HCT116 (cell line): ENCODE results near the gene TMEM239. TPM values are rescaled to one million over a fixed set of nuclear protein-coding genes. Genes with fewer than 3 reads are reported as not detected.

Experiments
- ATAC-seq: fragments of 200-7000 bp; cut with Tn5 transposase; 2 replicates; pipeline ENCODE4 v1.9.1; 2020; ENCODE audit warnings: mild to moderate bottlenecking, moderate library complexity
- BruUV-seq: library from RNA; stranded (reverse); fragments of 400-500 nt; replicated peaks from 2 replicates; lab custom pipeline; 2021; lab: Mats Ljungman, UMichigan
- CTCF ChIA-PET: fragments of 300-600 bp; sonication (Branson Sonifier 250); formaldehyde crosslinking; loops from one replicate; lab custom pipeline; 2021; ENCODE audit warnings: antibody characterized with exemption; lab: Charles Lee
- POLR2A ChIA-PET: fragments of 300-600, 350-600 bp; sonication (Branson Sonifier 250); formaldehyde crosslinking; loops from one replicate; lab custom pipeline; 2021; ENCODE audit warnings: antibody characterized with exemption; lab: Charles Lee
- RAD21 ChIA-PET, 2 experiments: fragments of 300-600 bp; sonication (Branson Sonifier 250); formaldehyde crosslinking; loops; one replicate each; lab custom pipeline; 2023; ENCODE audit warnings: low total read pairs in 2 of 2; ENCODE audit not compliant: uncharacterized antibody in 2 of 2, unreplicated experiment in 2 of 2, low non-redundant PET in 1 of 2; lab: Charles Lee
- DNase-seq: peaks from one replicate; pipeline ENCODE4 v3.0.0-alpha.2; 2010; ENCODE audit warnings: low read depth, low spot score
- H2AFZ ChIP-seq: fragments of 200-600 bp; shearing (Covaris generic), sonication (generic); 2 replicates; pipeline ENCODE4 v1.6.1; 2017; ENCODE audit warnings: low read depth, mixed run types, mixed read lengths, antibody characterized with exemption, low read length; ENCODE audit not compliant: poor library complexity, severe bottlenecking
- H3K27ac ChIP-seq: 2 replicates; pipeline ENCODE4 v1.5.1; 2012; ENCODE audit warnings: low read depth, low read length
- H3K27me3 ChIP-seq: fragments of 200-600 bp; sonication (generic); 2 replicates; pipeline ENCODE4 v1.6.1; 2016; ENCODE audit warnings: mixed run types, low read length, mixed read lengths; ENCODE audit not compliant: insufficient read depth
- H3K36me3 ChIP-seq, 2 experiments: fragments of 200-500 bp in 1 of 2; fragments of 200-600 bp in 1 of 2; sonication (Bioruptor generic) in 1 of 2; sonication (generic) in 1 of 2; 2 replicates each; pipeline versions ENCODE4 v1.5.1 to v1.6.1; 2014 to 2016; ENCODE audit warnings: low read length in 2 of 2, inconsistent platforms in 1 of 2, mixed read lengths in 1 of 2, mixed run types in 1 of 2; ENCODE audit not compliant: insufficient read depth in 2 of 2, control insufficient read depth in 1 of 2
- H3K4me1 ChIP-seq, 2 experiments: fragments of 200-600 bp in 1 of 2; sonication (generic) in 1 of 2; 2 replicates each; pipeline versions ENCODE4 v1.5.1 to v1.6.1; 2012 to 2017; ENCODE audit warnings: low read length in 2 of 2, inconsistent platforms in 1 of 2, mild to moderate bottlenecking in 1 of 2, mixed read lengths in 1 of 2, mixed run types in 1 of 2, moderate library complexity in 1 of 2; ENCODE audit not compliant: insufficient read depth in 2 of 2, control insufficient read depth in 1 of 2
- H3K4me2 ChIP-seq: fragments of 200-600 bp; sonication (generic); 2 replicates; pipeline ENCODE4 v1.6.1; 2017; ENCODE audit warnings: mixed run types, low read length, mixed read lengths
- H3K4me3 ChIP-seq, 2 experiments: fragments of 200-600 bp in 1 of 2; sonication (generic) in 1 of 2; replicated peaks in 1 of 2; 2 replicates each; pipeline ENCODE4 v1.5.1; 2011 to 2016; ENCODE audit warnings: low read length in 2 of 2, control low read depth in 1 of 2, low read depth in 1 of 2, mild to moderate bottlenecking in 1 of 2, mixed read lengths in 1 of 2, mixed run types in 1 of 2
- H3K79me2 ChIP-seq: fragments of 200-600 bp; sonication (generic); 2 replicates; pipeline ENCODE4 v1.6.1; 2017; ENCODE audit warnings: mild to moderate bottlenecking, mixed run types, low read length, moderate library complexity, mixed read lengths; ENCODE audit not compliant: insufficient read depth
- H3K9ac ChIP-seq: fragments of 200-600 bp; sonication (generic); 2 replicates; pipeline ENCODE4 v1.6.1; 2016; ENCODE audit warnings: low read length, mixed read lengths
- H3K9me2 ChIP-seq: fragments of 200-600 bp; sonication (generic), shearing (Covaris generic); 2 replicates; pipeline ENCODE4 v1.6.1; 2017; ENCODE audit warnings: mixed run types, mild to moderate bottlenecking, moderate library complexity; ENCODE audit not compliant: insufficient read depth
- H3K9me3 ChIP-seq, 2 experiments: fragments of 200-500 bp in 1 of 2; fragments of 200-600 bp in 1 of 2; sonication (Bioruptor generic) in 1 of 2; sonication (generic) in 1 of 2; 2 replicates each; pipeline ENCODE4 v1.6.1; 2014 to 2017; ENCODE audit warnings: low read length in 2 of 2, mixed read lengths in 2 of 2, inconsistent platforms in 1 of 2, low read depth in 1 of 2, mild to moderate bottlenecking in 1 of 2, mixed run types in 1 of 2, moderate library complexity in 1 of 2; ENCODE audit not compliant: control insufficient read depth in 1 of 2, insufficient read depth in 1 of 2
- H4K20me1 ChIP-seq: fragments of 200-600 bp; sonication (generic), shearing (Covaris generic); 2 replicates; pipeline ENCODE4 v1.6.1; 2017; ENCODE audit warnings: mixed run types, mild to moderate bottlenecking, moderate library complexity; ENCODE audit not compliant: insufficient read depth
- CBX3 ChIP-seq: IDR thresholded peaks from 2 replicates; pipeline ENCODE4 v1.6.1; 2012; ENCODE audit warnings: low read depth
- CEBPB ChIP-seq: IDR thresholded peaks from 2 replicates; pipeline ENCODE4 v1.6.1; 2012; ENCODE audit warnings: low read depth
- EGR1 ChIP-seq: IDR thresholded peaks from 2 replicates; pipeline ENCODE4 v1.6.1; 2012; ENCODE audit warnings: low read depth
- EZH2 ChIP-seq: fragments of 200-600 bp; sonication (generic); IDR thresholded peaks from 2 replicates; pipeline ENCODE4 v1.6.1; 2017; ENCODE audit warnings: antibody characterized with exemption, mixed run types
- EZH2phosphoT487 ChIP-seq: fragments of 200-600 bp; IDR thresholded peaks from 2 replicates; pipeline ENCODE4 v1.6.1; 2018; ENCODE audit warnings: antibody characterized with exemption, borderline replicate concordance
- POLR2A ChIP-seq: IDR thresholded peaks from 2 replicates; pipeline ENCODE4 v1.7.0; 2011; ENCODE audit warnings: borderline replicate concordance; ENCODE audit not compliant: insufficient read depth, insufficient read length; ENCODE audit errors: extremely low read depth
- POLR2AphosphoS5 ChIP-seq: IDR thresholded peaks from 2 replicates; pipeline ENCODE4 v1.6.1; 2011; ENCODE audit warnings: mild to moderate bottlenecking, low read depth, low read length, moderate library complexity
- RAD21 ChIP-seq: IDR thresholded peaks from 2 replicates; pipeline ENCODE4 v1.6.1; 2012; ENCODE audit warnings: low read depth, mild to moderate bottlenecking
- SIN3A ChIP-seq: IDR thresholded peaks from 2 replicates; pipeline ENCODE4 v1.6.1; 2012; ENCODE audit warnings: low read depth
- SRF ChIP-seq: IDR thresholded peaks from 2 replicates; pipeline ENCODE4 v1.6.1; 2012; ENCODE audit warnings: low read depth
- TCF7L2 ChIP-seq: IDR thresholded peaks from 2 replicates; pipeline ENCODE4 v1.7.0; 2011; ENCODE audit warnings: borderline replicate concordance, inconsistent platforms; ENCODE audit not compliant: insufficient read depth, insufficient read length; ENCODE audit errors: extremely low read depth
- YY1 ChIP-seq: IDR thresholded peaks from 2 replicates; pipeline ENCODE4 v1.6.1; 2011; ENCODE audit warnings: low read length, low read depth, moderate library complexity, mild to moderate bottlenecking; ENCODE audit not compliant: insufficient replicate concordance; ENCODE audit errors: extremely low read depth
- ZFX ChIP-seq: fragments of 450-650 bp; IDR thresholded peaks from 2 replicates; pipeline ENCODE4 v1.6.1; 2017
- ZNF274 ChIP-seq: fragments of 200-500 bp; sonication (Bioruptor generic); IDR thresholded peaks from 2 replicates; pipeline ENCODE4 v1.6.1; 2014; ENCODE audit warnings: mild to moderate bottlenecking, low read depth, low read length, inconsistent platforms
- intact Hi-C: fragments of 100-400 bp; cut with micrococcal nuclease; formaldehyde crosslinking; loops from 2 replicates; pipeline ENCODE4 v1.10.0; 2022
- total RNA-seq: library from RNA; stranded (reverse); gene quantifications from one replicate; pipeline ENCODE4 v1.2.1, GENCODE V29; 2021; ENCODE audit not compliant: unreplicated experiment
- TF ChIP-seq, protein P1 (sequence below), 3 experiments: fragments of 200-600 bp in 1 of 3; sonication (generic) in 1 of 3; IDR thresholded peaks in 2 of 3; conservative IDR thresholded peaks in 1 of 3; 2 replicates each; pipeline ENCODE4 v1.5.1; 2012 to 2017; ENCODE audit warnings: low read depth in 2 of 3, low read length in 2 of 3, antibody characterized with exemption in 1 of 3, borderline replicate concordance in 1 of 3, control low read depth in 1 of 3, mild to moderate bottlenecking in 1 of 3, mixed read lengths in 1 of 3, mixed run types in 1 of 3, moderate library complexity in 1 of 3; ENCODE audit not compliant: insufficient read depth in 1 of 3
- TF ChIP-seq, protein P2 (sequence below): IDR thresholded peaks from 2 replicates; pipeline ENCODE4 v1.6.1; 2012; ENCODE audit warnings: low read depth
- TF ChIP-seq, protein P3 (sequence below): IDR thresholded peaks from 2 replicates; pipeline ENCODE4 v1.6.1; 2011; ENCODE audit warnings: mild to moderate bottlenecking, low read length, moderate library complexity; ENCODE audit not compliant: insufficient replicate concordance; ENCODE audit errors: extremely low read depth
- TF ChIP-seq, protein P4 (sequence below): IDR thresholded peaks from 2 replicates; pipeline ENCODE4 v1.6.1; 2012

Gene TMEM239
- total RNA-seq, 1 experiment from 2014 or later = not detected

DNA sequence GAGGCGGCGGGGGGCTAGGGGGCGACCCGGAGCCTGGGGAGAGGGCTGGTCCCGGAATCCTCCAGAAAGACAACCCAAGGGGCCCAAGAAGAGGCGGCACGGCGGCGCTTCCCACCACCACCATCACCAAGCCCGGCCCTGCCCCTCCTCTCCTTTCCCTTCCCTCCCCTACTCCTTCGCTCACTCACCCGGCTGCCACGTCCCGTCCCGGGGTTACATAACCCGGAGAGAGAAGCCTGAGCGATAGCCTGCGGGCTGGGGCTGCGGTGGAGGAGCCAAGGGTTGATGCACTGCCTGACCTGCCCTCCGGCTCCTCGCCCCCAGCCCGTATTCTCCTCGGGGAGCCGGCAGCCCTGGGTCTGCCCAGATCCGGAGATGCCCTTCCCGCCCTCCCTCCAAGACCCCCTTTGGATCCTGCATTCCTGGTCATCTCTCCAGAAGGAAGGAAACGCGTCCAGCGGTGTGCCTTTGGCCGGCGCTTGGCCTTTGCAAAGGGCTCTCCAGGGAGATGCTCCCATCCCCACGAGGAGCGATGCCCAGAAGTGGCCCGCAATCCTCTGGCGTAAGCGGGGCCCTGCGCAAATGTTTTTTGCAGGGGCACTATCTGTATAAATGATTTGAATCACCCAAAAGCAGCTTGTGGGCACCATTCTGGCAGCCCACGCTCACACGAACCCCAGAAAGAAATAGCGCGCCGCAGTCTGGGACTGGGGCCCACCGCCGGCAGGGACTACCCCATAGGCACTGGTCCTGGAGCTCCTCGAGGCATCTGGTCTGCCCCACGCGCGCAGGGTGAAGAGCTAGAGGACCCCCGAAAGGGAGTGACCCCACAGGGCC is 11.1 kb upstream of the TMEM239 start:
- Histone ChIP-seq H3K27ac (no peak overlapping the region), H3K4me2 (no peak overlapping the region), H3K9me2 (no peaks in the 10 kb centered on the region), H3K79me2 (no peaks in the 10 kb centered on the region), H3K27me3 (peaks cover 4% of the 10 kb centered on the region; the same call in 1 of the 2 replicates), H3K36me3 (no peaks in the 10 kb centered on the region)
- no peak for ATAC-seq
- TF ChIP-seq TCF7L2 = no peak
- no peak for TF ChIP-seq POLR2A
- no peak for TF ChIP-seq YY1
- TF ChIP-seq SIN3A = no peak
- TF ChIP-seq ZNF274 = no peak
- no peak for TF ChIP-seq RAD21
- no peak for TF ChIP-seq EZH2
- TF ChIP-seq SRF = no peak
- TF ChIP-seq CBX3 = no peak
- TF ChIP-seq, protein P1, sequence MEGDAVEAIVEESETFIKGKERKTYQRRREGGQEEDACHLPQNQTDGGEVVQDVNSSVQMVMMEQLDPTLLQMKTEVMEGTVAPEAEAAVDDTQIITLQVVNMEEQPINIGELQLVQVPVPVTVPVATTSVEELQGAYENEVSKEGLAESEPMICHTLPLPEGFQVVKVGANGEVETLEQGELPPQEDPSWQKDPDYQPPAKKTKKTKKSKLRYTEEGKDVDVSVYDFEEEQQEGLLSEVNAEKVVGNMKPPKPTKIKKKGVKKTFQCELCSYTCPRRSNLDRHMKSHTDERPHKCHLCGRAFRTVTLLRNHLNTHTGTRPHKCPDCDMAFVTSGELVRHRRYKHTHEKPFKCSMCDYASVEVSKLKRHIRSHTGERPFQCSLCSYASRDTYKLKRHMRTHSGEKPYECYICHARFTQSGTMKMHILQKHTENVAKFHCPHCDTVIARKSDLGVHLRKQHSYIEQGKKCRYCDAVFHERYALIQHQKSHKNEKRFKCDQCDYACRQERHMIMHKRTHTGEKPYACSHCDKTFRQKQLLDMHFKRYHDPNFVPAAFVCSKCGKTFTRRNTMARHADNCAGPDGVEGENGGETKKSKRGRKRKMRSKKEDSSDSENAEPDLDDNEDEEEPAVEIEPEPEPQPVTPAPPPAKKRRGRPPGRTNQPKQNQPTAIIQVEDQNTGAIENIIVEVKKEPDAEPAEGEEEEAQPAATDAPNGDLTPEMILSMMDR (IDR thresholded peaks at IDR 0.05 in 2 of 3, conservative IDR thresholded peaks at IDR 0.05 in 1 of 3; ENCODE audit: borderline replicate concordance in 1 of 3, insufficient read depth in 1 of 3, low read depth in 2 of 3, low read length in 2 of 3) = no peak
- no peak for TF ChIP-seq EZH2phosphoT487
- TF ChIP-seq POLR2AphosphoS5 = no peak
- TF ChIP-seq, protein P2, sequence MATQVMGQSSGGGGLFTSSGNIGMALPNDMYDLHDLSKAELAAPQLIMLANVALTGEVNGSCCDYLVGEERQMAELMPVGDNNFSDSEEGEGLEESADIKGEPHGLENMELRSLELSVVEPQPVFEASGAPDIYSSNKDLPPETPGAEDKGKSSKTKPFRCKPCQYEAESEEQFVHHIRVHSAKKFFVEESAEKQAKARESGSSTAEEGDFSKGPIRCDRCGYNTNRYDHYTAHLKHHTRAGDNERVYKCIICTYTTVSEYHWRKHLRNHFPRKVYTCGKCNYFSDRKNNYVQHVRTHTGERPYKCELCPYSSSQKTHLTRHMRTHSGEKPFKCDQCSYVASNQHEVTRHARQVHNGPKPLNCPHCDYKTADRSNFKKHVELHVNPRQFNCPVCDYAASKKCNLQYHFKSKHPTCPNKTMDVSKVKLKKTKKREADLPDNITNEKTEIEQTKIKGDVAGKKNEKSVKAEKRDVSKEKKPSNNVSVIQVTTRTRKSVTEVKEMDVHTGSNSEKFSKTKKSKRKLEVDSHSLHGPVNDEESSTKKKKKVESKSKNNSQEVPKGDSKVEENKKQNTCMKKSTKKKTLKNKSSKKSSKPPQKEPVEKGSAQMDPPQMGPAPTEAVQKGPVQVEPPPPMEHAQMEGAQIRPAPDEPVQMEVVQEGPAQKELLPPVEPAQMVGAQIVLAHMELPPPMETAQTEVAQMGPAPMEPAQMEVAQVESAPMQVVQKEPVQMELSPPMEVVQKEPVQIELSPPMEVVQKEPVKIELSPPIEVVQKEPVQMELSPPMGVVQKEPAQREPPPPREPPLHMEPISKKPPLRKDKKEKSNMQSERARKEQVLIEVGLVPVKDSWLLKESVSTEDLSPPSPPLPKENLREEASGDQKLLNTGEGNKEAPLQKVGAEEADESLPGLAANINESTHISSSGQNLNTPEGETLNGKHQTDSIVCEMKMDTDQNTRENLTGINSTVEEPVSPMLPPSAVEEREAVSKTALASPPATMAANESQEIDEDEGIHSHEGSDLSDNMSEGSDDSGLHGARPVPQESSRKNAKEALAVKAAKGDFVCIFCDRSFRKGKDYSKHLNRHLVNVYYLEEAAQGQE = no peak
- TF ChIP-seq ZFX = no peak
- TF ChIP-seq, protein P3, sequence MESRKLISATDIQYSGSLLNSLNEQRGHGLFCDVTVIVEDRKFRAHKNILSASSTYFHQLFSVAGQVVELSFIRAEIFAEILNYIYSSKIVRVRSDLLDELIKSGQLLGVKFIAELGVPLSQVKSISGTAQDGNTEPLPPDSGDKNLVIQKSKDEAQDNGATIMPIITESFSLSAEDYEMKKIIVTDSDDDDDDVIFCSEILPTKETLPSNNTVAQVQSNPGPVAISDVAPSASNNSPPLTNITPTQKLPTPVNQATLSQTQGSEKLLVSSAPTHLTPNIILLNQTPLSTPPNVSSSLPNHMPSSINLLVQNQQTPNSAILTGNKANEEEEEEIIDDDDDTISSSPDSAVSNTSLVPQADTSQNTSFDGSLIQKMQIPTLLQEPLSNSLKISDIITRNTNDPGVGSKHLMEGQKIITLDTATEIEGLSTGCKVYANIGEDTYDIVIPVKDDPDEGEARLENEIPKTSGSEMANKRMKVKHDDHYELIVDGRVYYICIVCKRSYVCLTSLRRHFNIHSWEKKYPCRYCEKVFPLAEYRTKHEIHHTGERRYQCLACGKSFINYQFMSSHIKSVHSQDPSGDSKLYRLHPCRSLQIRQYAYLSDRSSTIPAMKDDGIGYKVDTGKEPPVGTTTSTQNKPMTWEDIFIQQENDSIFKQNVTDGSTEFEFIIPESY = no peak
- TF ChIP-seq, protein P4, sequence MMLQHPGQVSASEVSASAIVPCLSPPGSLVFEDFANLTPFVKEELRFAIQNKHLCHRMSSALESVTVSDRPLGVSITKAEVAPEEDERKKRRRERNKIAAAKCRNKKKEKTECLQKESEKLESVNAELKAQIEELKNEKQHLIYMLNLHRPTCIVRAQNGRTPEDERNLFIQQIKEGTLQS = no peak
- no peak for TF ChIP-seq EGR1
- no peak for TF ChIP-seq CEBPB
- TF ChIP-seq, all 23 proteins: peak for 0
- H3K4me1 ChIP-seq = peaks cover 3 to 5% of the 10 kb centered on the region in 2 experiments; a peak in 2 of 4 replicates
- no peak overlapping the region for H3K4me3 ChIP-seq
- no TSS peak for BruUV-seq
- H3K9me3 ChIP-seq = no peaks in the 10 kb centered on the region
- H4K20me1 ChIP-seq = no peaks in the 10 kb centered on the region
- no peak for DNase-seq
- POLR2A ChIA-PET = no interaction called here
- intact Hi-C loops = no loop called here
- RAD21 ChIA-PET = no interaction called here
- CTCF ChIA-PET = no interaction called here
- no peak overlapping the region for H3K9ac ChIP-seq
- no peak overlapping the region for H2AFZ ChIP-seq
